HEK293 (cell line): ENCODE results near the gene AQP5.

ENCODE experiments used
- CTCF ChIA-PET: fragments of 350-600 bp; formaldehyde crosslinking; extraction: SDS; loops from one replicate; lab custom pipeline; 2021; ENCODE audit warnings: antibody characterized with exemption; lab: Yijun Ruan, JAX
- POLR2A ChIA-PET: fragments of 300-600 bp; formaldehyde crosslinking; extraction: SDS; loops from one replicate; lab custom pipeline; 2020; ENCODE audit warnings: antibody characterized with exemption, inconsistent platforms; lab: Yijun Ruan, JAX
- H3K27ac ChIP-seq: fragments of 200-500 bp; sonication (Bioruptor generic); 2 replicates; pipeline ENCODE4 v1.5.1; 2014; ENCODE audit warnings: low read depth, low read length, control low read depth, inconsistent platforms; ENCODE audit errors: extremely low read depth
- H3K36me3 ChIP-seq, 2 experiments: fragments of 200-500 bp in 1 of 2; sonication (Bioruptor generic) in 1 of 2; 1 replicate in 1 of 2; 2 replicates in 1 of 2; pipeline ENCODE4 v1.5.1; 2014 to 2017; ENCODE audit warnings: inconsistent platforms in 2 of 2, low read length in 2 of 2; ENCODE audit not compliant: control insufficient read depth in 2 of 2, insufficient read depth in 1 of 2
- H3K4me1 ChIP-seq: fragments of 200-500 bp; sonication (Bioruptor generic); 2 replicates; pipeline ENCODE4 v1.5.1; 2014; ENCODE audit warnings: mild to moderate bottlenecking, low read length, inconsistent platforms; ENCODE audit not compliant: control insufficient read depth, insufficient read depth
- H3K4me3 ChIP-seq: 2 replicates; pipeline ENCODE4 v1.5.1; 2011; ENCODE audit warnings: low read depth, mild to moderate bottlenecking, control low read depth, low read length, moderate library complexity
- H3K9me3 ChIP-seq: fragments of 200-500 bp; sonication (Bioruptor generic); 2 replicates; pipeline ENCODE4 v1.5.1; 2014; ENCODE audit warnings: low read depth, low read length, inconsistent platforms; ENCODE audit not compliant: control insufficient read depth, insufficient read depth
- EGR2 ChIP-seq: fragments of 450-650 bp; formaldehyde crosslinking; IDR thresholded peaks from 2 replicates; pipeline ENCODE4 v1.5.1; 2016; ENCODE audit warnings: low read depth, missing biosample characterization, missing genetic modification characterization
- HOXC10 ChIP-seq: sonication (generic); formaldehyde crosslinking; IDR thresholded peaks from 2 replicates; pipeline ENCODE4 v1.8.1; 2023; ENCODE audit warnings: mild to moderate bottlenecking, missing genetic modification reagents
- KLF10 ChIP-seq: fragments of 450-650 bp; IDR thresholded peaks from 2 replicates; pipeline ENCODE4 v1.5.1; 2018; ENCODE audit warnings: missing biosample characterization, mild to moderate bottlenecking, missing genetic modification characterization
- KLF16 ChIP-seq: fragments of 450-650 bp; formaldehyde crosslinking; IDR thresholded peaks from 2 replicates; pipeline ENCODE4 v1.5.1; 2017; ENCODE audit warnings: missing biosample characterization, missing genetic modification characterization
- OSR2 ChIP-seq: fragments of 450-650 bp; formaldehyde crosslinking; IDR thresholded peaks from 2 replicates; pipeline ENCODE4 v1.5.1; 2016; ENCODE audit warnings: missing biosample characterization, missing genetic modification characterization
- PRDM6 ChIP-seq: fragments of 450-650 bp; formaldehyde crosslinking; IDR thresholded peaks from 2 replicates; pipeline ENCODE4 v1.5.1; 2017; ENCODE audit warnings: missing biosample characterization, missing genetic modification characterization
- ZBTB10 ChIP-seq: fragments of 450-650 bp; formaldehyde crosslinking; IDR thresholded peaks from 2 replicates; pipeline ENCODE4 v1.5.1; 2016; ENCODE audit warnings: missing biosample characterization, missing genetic modification characterization
- ZNF175 ChIP-seq: fragments of 450-650 bp; formaldehyde crosslinking; IDR thresholded peaks from 2 replicates; pipeline ENCODE4 v1.5.1; 2016; ENCODE audit warnings: missing biosample characterization, missing genetic modification characterization
- ZNF248 ChIP-seq: fragments of 450-650 bp; formaldehyde crosslinking; IDR thresholded peaks from 2 replicates; pipeline ENCODE4 v1.5.1; 2017; ENCODE audit warnings: missing biosample characterization, missing genetic modification characterization
- ZNF341 ChIP-seq: fragments of 450-650 bp; formaldehyde crosslinking; IDR thresholded peaks from 2 replicates; pipeline ENCODE4; 2016; ENCODE audit warnings: low read depth, missing biosample characterization, missing genetic modification characterization
- ZNF423 ChIP-seq: fragments of 450-650 bp; formaldehyde crosslinking; IDR thresholded peaks from 2 replicates; pipeline ENCODE4 v1.5.1; 2016; ENCODE audit warnings: missing biosample characterization, missing genetic modification characterization
- ZNF514 ChIP-seq: fragments of 450-650 bp; formaldehyde crosslinking; IDR thresholded peaks from 2 replicates; pipeline ENCODE4 v1.5.1; 2016; ENCODE audit warnings: missing biosample characterization, missing genetic modification characterization
- ZNF549 ChIP-seq: fragments of 450-650 bp; IDR thresholded peaks from 2 replicates; pipeline ENCODE4 v1.5.1; 2018; ENCODE audit warnings: missing biosample characterization, missing genetic modification characterization, mild to moderate bottlenecking, inconsistent platforms, moderate library complexity
- ZNF600 ChIP-seq: fragments of 450-650 bp; formaldehyde crosslinking; IDR thresholded peaks from 2 replicates; pipeline ENCODE4 v1.5.1; 2016; ENCODE audit warnings: missing biosample characterization, missing genetic modification characterization
- ZNF658 ChIP-seq: fragments of 450-650 bp; formaldehyde crosslinking; IDR thresholded peaks from 2 replicates; pipeline ENCODE4; 2016; ENCODE audit warnings: missing biosample characterization, missing genetic modification characterization
- TF ChIP-seq, protein P1 (sequence below): fragments of 450-650 bp; formaldehyde crosslinking; IDR thresholded peaks from 2 replicates; pipeline ENCODE4 v1.5.1; 2017; ENCODE audit warnings: missing biosample characterization, missing genetic modification characterization
- TF ChIP-seq, protein P2 (sequence below): fragments of 450-650 bp; formaldehyde crosslinking; IDR thresholded peaks from 2 replicates; pipeline ENCODE4 v1.5.1; 2016; ENCODE audit warnings: missing biosample characterization, missing genetic modification characterization

Gene AQP5

GRCh38 chr12:49973361-49973830, 11.7 kb downstream of the AQP5 start:
- no peaks in the 10 kb centered on the region for H3K4me1 ChIP-seq
- ChIA-PET POLR2A (no interaction called here), CTCF (interaction anchor here (0.7 kb wide), 1 partner anchor 392 kb away, joined by 3 read pairs; no protein-coding TSS in a partner anchor)
- H3K9me3 ChIP-seq = no peaks in the 10 kb centered on the region
- TF ChIP-seq ZNF549 (no peak), ZNF423 (tag by site-specific recombination) (no peak), KLF10 (no peak), PRDM6 (no peak), ZNF658 (tag by site-specific recombination) (no peak), ZNF341 (tag by site-specific recombination) (no peak), ZNF248 (tag by site-specific recombination) (no peak), ZNF514 (tag by site-specific recombination) (no peak), EGR2 (tag by site-specific recombination) (no peak), ZBTB10 (no peak), OSR2 (no peak), HOXC10 (CRISPR knock-in tag) (no peak), KLF16 (tag by site-specific recombination) (no peak)
- TF ChIP-seq, protein P1, sequence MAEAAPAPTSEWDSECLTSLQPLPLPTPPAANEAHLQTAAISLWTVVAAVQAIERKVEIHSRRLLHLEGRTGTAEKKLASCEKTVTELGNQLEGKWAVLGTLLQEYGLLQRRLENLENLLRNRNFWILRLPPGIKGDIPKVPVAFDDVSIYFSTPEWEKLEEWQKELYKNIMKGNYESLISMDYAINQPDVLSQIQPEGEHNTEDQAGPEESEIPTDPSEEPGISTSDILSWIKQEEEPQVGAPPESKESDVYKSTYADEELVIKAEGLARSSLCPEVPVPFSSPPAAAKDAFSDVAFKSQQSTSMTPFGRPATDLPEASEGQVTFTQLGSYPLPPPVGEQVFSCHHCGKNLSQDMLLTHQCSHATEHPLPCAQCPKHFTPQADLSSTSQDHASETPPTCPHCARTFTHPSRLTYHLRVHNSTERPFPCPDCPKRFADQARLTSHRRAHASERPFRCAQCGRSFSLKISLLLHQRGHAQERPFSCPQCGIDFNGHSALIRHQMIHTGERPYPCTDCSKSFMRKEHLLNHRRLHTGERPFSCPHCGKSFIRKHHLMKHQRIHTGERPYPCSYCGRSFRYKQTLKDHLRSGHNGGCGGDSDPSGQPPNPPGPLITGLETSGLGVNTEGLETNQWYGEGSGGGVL (tag by site-specific recombination) = no peak
- peaks cover 0 to 3% of the 10 kb centered on the region in 2 experiments; a peak in 1 of 3 replicates for H3K36me3 ChIP-seq
- no peak overlapping the region for H3K4me3 ChIP-seq
- no peak overlapping the region for H3K27ac ChIP-seq

DNA sequence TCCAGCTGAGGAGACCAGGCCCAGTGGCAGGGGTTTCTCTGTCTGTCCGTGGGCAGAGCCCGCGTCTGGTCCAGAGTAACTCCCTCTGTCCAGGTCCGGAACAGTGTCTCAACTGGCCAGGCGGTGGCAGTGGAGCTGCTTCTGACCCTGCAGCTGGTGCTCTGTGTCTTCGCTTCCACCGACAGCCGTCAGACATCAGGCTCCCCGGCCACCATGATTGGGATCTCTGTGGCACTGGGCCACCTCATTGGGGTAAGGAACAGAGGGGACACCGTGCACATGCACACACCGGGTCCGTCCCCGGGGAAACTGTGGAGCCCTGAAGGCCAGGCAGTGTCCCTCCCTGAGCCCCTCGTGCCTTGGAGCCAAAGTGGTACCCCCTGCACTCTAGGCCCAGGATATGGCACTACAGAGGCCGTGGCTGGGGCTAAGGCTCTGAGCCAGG, 12.6 kb downstream of the AQP5 start:
- Histone ChIP-seq H3K36me3 (peaks cover 0 to 3% of the 10 kb centered on the region in 2 experiments; a peak in 1 of 3 replicates), H3K27ac (no peak overlapping the region), H3K4me3 (no peak overlapping the region), H3K4me1 (no peaks in the 10 kb centered on the region), H3K9me3 (no peaks in the 10 kb centered on the region)
- peak; percentile 39; the same call in 1 of the 2 replicates for TF ChIP-seq ZNF600
- TF ChIP-seq, protein P2, sequence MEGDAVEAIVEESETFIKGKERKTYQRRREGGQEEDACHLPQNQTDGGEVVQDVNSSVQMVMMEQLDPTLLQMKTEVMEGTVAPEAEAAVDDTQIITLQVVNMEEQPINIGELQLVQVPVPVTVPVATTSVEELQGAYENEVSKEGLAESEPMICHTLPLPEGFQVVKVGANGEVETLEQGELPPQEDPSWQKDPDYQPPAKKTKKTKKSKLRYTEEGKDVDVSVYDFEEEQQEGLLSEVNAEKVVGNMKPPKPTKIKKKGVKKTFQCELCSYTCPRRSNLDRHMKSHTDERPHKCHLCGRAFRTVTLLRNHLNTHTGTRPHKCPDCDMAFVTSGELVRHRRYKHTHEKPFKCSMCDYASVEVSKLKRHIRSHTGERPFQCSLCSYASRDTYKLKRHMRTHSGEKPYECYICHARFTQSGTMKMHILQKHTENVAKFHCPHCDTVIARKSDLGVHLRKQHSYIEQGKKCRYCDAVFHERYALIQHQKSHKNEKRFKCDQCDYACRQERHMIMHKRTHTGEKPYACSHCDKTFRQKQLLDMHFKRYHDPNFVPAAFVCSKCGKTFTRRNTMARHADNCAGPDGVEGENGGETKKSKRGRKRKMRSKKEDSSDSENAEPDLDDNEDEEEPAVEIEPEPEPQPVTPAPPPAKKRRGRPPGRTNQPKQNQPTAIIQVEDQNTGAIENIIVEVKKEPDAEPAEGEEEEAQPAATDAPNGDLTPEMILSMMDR (tag by site-specific recombination) = peak; percentile 52; the same call in 1 of the 2 replicates
- no peak for TF ChIP-seq ZNF175
- ChIA-PET POLR2A (no interaction called here), CTCF (interaction anchor here (0.5 to 2.8 kb wide), 5 partner anchors 7 to 117 kb away, joined by 4 to 13 read pairs (median 4); no protein-coding TSS in a partner anchor)
